GM19238 (cell line): Measurements from ENCODE around the gene ACY1.

Experiments used
- DNase-seq: peaks from one replicate; pipeline ENCODE4 v3.0.0; 2011; ENCODE audit warnings: low spot score; ENCODE audit not compliant: insufficient read length

Gene ACY1

DNA sequence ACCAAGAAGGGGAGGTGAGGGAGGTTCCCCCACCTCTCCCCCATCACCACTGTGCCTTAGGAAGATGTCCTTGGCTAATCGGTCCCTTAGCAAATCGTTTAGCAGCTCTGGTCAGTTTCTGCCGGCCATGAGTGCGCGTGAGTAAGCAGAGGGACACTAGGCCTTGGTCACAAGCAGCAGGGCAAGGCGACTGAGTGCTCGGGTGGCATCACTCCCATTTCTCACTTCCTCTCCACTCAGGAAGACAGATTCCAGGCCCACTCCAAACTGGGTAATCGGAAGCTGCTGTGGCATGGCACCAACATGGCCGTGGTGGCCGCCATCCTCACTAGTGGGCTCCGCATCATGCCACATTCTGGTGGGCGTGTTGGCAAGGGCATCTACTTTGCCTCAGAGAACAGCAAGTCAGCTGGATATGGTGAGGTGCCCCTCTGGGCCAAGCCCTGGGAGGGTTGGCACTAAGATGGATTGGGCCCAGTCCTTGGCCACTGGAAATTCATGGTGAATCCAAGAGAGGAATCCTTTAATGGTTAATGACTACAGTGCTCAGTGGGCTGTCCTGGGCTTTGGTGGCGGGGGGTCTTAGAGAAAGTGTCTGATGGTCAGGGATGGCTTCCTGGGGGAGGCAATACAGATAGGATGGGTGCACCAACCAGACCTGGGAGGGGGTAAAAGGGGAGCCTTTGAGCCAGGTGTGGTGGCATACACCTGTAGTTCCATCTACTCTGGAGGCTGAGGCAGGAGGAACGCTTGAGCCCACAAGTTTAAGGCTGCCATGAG, 37.2 kb upstream of the ACY1 start:
- DNase-seq = no peak

DNA sequence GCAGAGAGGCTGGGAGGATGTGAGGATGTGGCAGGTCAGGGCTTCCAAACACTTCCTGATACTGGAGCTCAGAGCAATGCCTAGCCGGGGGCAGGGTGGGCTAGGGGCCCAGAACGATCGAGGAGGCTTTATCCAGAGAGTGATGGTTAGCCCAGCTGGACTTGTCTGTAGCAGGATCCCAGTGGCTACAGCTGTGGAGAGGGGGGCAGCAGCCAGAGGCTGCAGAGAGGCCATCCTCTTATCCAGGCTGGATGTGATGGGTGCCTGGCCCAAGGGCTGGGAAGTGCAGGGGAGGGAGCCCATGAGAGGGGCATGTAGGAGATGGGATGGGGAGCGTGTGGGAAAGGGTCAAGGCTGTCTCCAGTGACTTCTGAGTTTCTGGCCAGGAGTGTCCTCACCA, 36.5 kb upstream of the ACY1 start:
- DNase-seq = no peak

DNA sequence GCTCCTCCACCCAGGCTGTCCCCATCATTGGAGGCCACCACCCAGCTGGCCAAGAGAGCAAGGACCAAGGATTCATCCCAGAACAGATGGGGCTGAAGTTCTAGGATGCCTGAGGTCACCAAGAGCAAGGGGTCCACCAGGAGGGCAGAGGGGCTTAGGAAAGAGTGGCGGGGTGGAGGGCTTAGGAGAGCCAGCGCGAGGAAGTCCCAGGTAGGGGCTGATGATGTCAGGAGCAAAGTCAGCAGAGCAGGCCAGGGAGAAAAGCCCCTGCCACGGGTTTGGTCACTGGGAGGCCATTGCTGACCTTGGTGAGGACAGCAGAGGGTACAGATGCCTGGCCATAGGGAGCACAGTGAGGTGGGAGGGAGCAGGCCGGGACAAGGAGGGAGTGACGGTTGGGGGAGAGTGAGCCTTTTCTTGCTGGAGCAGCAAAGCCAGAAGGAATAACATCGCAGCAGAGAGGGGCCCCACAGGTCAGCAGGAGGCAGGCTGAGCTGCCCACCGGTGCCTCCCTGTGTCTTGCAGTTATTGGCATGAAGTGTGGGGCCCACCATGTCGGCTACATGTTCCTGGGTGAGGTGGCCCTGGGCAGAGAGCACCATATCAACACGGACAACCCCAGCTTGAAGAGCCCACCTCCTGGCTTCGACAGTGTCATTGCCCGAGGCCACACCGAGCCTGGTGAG, 36.0 kb upstream of the ACY1 start:
- DNase-seq = no peak

DNA sequence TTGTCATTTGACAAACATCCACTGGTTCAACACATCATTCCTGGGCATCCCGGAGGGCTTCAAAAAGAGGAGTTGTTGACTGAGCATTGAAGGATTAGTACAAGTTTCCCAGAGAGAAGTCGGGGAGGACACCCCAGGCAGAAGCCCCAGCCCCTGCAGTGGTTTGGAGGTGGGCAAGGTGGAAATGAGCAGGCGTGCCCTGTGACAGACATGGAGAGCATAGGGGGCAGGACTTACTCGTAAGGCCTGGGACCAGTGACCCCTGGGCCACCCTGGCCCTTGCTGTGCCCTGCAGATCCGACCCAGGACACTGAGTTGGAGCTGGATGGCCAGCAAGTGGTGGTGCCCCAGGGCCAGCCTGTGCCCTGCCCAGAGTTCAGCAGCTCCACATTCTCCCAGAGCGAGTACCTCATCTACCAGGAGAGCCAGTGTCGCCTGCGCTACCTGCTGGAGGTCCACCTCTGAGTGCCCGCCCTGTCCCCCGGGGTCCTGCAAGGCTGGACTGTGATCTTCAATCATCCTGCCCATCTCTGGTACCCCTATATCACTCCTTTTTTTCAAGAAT, 35.2 kb upstream of the ACY1 start:
- no peak for DNase-seq

DNA sequence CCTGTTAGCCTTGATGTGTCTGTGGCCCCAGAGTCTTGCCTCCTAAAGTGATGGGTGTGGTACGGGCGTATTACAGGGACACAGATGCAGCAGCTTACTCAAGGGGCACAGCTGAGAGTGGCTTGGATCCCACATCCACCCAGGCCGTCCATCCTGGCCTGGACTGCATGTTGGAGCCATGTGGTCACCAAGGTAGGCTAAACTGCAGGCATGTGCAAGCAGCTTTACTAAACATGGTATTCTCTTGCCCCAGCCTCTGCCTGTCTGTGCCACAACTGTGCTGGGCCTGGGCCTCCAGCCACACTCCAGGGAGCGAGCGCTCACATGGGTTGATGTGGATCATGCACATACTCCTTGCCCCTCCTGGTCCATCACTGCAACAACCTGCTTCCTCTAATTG, 34.2 kb upstream of the ACY1 start:
- DNase-seq = no peak

DNA sequence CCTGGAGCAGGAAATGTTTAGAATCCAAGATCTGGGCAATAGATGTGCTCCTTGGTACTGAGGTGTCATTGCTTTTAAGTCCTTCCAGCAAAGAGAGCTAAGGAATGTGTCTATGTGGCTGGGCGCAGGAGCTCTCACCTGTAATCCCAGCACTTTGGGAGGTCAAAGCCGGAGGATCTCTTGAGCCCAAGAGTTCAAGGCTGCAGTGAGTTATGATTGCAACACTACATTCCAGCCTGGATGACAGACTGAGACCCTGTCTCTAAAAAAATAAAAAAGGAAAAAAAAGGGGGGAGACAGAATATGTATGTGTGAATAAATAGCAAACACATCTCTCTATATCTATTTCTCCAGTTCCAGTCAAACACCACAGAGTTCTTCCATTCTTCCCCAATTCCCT, 32.4 kb upstream of the ACY1 start:
- no peak for DNase-seq

DNA sequence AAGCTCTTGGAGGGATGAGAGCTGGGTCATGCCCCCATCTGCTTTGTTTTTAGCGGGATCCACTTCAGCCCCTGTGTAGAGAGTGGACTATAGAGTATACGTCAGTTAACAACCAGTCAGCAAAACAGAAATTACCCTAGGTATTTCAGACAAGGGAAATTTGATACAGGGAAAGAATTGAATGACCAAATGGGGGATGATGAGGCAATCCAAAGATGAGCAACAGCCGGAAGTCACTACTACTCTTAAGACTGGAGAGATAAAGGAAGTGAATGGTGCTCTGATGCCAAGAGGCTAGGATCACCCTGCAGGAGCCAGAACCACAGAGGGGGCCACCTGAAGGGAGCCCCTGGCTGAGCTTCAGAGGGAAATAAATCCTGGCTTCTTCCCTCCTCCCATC, 29.9 kb upstream of the ACY1 start:
- no peak for DNase-seq

DNA sequence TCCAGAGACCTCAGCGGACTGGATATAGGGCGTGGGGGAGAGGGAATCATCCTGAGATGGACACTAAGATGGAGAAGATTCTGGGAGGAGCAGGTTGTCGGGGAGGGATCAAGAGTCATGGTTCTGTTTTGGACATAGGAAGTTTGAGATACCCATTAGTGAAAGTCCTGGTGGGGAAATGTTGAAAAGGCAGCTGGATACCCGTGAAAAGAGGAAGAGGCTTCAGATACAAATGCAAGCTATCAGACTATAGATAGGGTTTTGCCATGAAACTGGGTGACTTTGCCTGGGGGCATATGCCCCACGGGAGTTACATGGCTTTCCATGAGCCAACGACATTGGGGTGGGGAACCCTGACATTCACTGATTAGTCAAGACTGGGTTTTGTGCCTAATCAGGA, 29.2 kb upstream of the ACY1 start:
- no peak for DNase-seq

DNA sequence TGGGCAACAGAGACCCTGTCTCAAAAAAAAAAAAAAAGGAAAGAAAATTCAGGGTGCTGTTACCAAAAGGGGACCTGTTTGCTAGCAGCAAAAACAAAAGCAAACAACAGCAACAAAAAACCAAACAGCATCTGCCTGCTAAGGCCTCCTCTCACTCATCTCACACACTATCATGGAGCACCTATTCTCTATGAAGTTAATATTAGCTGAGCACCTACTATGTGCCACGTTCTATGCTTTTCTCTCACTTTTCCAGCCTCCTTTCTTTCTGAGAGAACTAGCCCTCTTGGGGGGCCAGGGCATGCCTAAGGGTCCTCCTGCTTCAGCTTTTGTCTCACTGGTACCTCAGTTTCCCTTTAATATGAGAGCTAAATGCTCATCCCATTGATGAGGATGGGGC, 28.6 kb upstream of the ACY1 start:
- no peak for DNase-seq

DNA sequence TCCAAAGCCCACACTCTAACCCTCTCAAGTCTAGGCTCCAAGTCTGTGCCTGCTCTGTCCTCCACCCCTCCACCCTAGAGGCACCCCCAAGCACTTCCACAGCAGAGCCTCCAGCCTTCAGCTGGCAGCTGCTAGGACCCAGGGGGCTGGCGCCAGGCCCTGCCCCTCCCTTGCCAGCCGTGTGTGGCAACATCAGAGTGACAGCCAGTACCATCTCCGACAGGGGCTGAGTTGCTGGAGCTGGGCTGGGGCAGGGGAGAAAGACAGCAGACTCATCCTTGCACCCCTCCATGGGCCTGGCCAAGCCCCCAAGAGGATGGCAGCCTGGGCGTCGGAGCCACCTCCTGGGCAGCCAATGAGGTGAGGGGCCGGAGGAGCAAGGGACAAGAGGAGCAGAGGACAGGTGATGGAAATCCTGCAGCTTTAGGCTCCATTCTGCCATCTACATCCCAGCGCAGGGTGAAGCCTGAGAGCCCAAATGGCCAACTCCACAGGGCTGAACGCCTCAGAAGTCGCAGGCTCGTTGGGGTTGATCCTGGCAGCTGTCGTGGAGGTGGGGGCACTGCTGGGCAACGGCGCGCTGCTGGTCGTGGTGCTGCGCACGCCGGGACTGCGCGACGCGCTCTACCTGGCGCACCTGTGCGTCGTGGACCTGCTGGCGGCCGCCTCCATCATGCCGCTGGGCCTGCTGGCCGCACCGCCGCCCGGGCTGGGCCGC, 28.0 kb upstream of the ACY1 start, which contains the start of gene GPR62:
GPR62 (plus strand) TSS at position 207 of the 718 bp plus-strand sequence; CDS start at position 479, 272 bp downstream.
- no peak for DNase-seq

DNA sequence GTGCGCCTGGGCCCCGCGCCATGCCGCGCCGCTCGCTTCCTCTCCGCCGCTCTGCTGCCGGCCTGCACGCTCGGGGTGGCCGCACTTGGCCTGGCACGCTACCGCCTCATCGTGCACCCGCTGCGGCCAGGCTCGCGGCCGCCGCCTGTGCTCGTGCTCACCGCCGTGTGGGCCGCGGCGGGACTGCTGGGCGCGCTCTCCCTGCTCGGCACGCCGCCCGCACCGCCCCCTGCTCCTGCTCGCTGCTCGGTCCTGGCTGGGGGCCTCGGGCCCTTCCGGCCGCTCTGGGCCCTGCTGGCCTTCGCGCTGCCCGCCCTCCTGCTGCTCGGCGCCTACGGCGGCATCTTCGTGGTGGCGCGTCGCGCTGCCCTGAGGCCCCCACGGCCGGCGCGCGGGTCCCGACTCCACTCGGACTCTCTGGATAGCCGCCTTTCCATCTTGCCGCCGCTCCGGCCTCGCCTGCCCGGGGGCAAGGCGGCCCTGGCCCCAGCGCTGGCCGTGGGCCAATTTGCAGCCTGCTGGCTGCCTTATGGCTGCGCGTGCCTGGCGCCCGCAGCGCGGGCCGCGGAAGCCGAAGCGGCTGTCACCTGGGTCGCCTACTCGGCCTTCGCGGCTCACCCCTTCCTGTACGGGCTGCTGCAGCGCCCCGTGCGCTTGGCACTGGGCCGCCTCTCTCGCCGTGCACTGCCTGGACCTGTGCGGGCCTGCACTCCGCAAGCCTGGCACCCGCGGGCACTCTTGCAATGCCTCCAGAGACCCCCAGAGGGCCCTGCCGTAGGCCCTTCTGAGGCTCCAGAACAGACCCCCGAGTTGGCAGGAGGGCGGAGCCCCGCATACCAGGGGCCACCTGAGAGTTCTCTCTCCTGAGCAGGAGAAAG, 27.2 kb upstream of the ACY1 start:
- DNase-seq = peak; percentile 42

DNA sequence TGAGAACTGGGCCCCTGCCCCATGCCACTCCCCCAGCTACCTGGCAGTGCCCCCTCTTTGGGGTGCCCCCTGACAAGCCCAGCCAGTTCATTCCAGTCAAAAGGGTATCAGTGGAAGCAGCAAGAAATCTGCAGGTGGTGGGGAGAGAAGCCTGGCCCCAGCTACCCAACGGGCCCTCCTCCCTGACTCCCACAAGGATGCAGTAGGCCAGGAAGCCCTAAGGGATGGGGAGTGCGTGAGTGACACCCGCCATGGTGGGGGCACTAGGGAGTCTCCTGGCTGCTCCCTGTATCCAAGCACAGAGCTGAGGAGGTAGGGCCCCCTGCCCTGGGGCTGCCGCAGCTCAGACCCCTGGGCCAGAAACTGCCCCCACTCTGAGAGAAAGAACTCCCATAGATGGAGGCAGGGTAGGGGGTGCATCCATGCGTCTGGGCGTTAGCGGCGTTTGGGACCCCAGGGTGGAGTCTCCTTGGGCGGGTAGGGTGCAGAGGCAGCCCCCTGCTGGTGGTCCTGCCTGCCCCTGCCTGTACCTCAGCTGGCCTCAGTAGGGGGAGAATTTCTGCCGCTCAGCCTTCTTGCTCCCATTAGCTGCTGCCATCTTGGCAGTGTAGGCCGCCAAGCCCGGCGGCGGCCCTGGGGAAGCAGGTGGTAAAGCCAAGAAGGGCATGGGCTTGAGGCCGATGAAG, 25.7 kb upstream of the ACY1 start:
- no peak for DNase-seq

DNA sequence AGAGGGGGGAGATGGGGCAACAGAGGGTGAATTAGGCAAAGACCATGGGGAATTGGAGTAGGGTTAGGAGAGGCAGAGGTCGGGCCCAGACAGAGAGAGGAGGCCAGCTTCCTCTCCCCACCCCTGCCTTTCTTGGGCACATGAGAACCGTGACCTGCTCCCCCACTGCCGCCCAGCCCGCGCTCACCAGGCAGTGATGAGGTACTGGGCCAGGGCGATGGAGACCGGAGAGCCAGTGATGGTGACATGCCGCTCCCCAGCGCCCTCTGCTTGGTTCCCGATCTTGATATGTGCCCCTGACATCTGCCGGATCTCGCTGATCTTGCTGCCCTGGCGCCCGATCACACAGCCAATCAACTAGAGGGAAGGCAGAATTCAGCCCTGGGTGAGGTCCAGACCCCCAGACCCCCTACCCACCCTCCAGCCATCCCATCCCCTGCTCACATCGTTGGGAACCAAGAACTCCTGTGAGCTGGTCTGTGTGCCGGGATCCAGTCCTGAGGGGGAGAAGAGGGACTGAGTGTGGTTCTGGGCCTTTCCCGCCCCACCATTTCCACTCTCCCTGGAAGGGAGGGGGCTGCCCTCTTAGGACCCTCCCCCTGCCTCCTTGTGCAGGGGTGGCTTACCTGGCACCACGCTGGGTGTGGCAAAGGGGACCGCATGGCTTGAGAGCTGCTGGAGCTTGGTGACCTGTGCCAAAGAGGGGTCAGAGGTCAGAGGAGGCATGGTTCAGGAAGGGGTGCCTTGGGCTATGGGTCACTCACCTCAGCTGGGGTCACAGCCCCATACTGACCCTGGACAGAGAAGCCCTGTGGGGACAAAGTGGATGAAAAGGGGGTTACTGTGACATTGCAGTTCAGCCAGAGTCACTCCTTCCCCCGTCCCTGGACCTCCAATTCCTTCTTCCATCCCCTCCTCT, 24.5 kb upstream of the ACY1 start:
- DNase-seq = no peak

DNA sequence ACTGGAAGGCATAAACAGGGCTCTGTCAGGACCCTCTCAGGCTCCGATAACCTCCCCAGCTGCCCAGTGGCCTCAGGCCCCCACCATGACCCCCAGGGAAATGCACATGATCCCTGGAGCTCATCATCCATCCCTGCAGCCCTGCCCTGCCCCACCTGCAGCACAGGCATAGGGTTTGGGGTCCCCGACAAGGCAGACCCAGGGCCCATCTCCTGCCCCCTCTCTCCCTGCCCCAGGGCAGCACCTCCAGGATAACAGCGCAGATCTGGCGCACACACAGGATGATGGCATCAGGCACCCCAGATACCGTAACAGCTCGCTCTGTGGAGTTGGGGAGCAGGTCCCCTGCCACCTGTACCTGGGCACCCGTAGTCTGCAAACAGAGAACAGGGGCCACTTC, 23.7 kb upstream of the ACY1 start:
- DNase-seq = no peak

DNA sequence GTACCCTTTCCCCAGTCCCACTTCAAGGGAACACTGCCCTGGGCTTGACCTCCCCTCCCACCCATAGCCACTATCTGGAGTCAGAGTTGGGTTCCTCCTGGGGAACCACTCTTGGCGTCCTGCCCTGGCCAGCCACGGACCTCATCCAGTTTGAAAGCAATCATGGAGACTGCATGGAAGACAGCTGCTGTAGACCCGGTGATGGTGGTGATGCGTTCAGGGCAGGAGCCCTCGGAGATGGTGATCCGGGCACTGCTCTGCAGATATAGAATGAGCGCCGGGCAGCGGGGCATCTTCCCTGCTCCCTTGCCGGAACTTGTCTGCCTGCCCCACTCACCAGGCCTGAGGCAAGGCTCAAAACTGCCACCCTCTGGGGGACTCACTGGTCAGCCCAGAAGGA, 22.9 kb upstream of the ACY1 start:
- no peak for DNase-seq

DNA sequence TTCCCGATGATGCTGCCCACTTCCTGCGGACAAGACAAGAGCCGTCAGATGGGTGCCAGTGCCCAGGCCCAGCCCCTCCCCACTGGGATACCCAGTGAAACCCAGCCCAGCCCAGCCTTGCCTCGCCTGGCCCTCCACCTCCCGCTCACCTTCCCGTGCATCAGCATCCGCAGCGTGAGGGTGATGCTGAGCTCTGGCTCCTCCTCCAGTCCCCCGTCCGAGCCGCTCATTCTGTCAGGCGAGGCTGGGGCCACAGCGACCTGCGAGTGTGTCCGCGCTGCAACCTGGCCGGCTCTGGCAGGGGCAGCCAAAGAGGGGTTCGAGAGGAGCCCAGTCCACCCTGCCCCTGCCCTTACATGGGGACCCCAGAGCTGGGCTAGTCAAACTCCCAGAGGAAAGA, 22.3 kb upstream of the ACY1 start:
- no peak for DNase-seq

DNA sequence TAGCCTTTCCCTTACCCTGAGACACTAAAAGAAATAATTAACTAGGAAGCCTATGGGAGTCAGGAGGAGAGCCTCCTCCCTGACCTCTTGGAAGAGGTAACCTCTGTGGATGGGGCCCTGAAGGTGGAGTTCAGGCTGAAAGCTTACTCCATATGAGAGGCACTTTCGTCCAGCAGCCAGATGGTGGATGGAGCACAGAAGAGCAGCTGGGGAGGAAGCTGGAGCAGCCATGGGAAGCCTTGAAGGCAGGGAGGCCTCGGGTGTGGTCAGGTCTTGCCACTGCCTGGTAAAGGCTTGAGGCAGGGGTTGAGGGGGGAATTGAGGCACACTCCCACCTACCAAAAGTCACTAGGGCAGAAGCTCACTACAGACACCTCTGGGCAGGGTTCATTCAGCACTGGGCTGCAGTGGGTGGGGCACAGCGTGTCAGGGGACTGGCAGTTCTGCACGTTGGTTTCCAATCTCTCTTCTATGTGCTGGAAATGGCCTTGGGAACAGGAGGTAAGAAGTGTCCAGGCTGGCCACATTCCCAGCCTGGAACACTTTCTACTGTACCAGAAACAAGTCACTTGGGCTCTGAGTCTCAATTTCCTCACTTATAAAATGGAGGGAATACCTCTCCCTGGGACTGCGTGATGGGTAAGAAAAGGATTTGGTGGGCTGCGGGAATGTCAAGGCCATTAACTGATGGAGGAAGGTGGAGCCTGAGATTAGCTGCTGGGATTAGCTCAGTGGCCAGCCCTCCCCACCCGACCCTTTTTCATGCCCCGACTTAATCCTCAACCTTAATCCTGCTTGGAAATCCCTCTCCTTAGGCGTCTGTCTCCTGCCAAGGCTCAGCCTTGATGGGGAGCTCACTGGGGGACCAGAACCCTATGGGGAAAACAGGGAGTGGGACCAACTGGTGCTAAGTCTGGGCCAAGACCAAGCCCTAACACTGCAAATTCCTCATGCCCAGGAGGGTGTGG, 21.4 kb upstream of the ACY1 start:
- DNase-seq = no peak

DNA sequence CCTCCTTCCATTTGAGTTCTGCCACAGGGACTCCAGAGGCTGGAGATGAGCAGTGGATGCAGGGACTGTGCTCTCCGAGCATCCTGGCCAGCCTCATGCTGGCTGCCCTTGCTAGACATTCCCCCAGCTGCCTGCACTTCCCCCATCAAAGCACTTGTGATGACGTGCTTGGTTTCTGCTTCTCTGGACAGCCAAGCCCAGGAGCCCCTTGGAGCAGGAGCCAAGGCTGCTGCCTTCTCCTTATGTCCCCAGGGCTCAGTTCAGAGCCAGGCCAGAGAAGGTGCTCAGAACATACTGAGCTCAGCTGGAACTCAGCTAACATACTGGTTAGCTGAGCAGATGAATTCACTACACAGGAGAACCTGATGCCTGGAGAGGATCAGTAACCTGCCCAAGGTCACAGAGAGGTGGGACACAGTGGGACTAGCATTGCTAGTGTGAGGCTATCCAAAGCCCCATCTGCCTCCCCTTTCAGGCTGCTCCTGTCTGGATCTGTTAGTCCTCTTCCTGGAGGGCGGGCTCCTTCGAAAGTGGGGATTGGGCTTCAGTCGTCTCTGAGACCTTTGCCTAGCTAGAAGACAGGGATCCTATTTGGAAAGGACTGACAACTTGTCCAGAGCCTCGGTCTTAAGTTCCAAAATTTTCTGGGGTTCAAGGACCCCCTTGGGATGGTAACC, 20.3 kb upstream of the ACY1 start:
- DNase-seq = no peak
